Thyroid gland (tissue), 4 donors: ENCODE results near the gene PDZD2.

ENCODE experiments used
- POLR2A ChIP-seq, 2 donors: fragments of 450-650 bp; IDR thresholded peaks; one replicate each; pipeline ENCODE4 v1.6.1; 2017; ENCODE audit warnings: antibody characterized with exemption in 2 of 2, mild to moderate bottlenecking in 2 of 2, moderate library complexity in 1 of 2
- TF ChIP-seq, protein P1 (sequence below), 6 experiments: fragments of 200-600 bp in 3 of 6; fragments of 450-650 bp in 3 of 6; sonication (generic) in 3 of 6; IDR thresholded peaks; one replicate each; pipeline ENCODE4 v1.5.1; 2016 to 2019; ENCODE audit warnings: antibody characterized with exemption in 6 of 6, mild to moderate bottlenecking in 2 of 6, inconsistent platforms in 1 of 6, moderate library complexity in 1 of 6

DNA sequence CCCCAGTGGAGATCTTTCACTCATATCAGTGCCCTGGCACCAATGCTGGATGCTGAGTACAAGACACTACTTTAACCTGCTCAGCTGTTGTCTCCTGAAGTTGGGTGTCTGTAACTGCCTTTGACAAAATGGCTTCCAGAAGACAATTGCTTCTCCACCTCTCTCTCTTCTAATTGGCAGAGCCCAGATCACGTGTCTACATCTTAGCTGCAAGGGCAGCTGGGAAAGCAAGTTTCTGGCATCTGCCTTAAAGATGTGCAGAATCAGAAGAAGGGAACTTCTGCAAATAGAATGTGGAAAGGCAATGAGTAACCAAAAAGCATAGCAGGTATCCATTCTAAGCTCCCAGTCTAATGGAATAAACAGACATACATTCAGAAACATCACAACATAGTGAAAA, 81.1 kb downstream of the PDZD2 start:
- TF ChIP-seq, protein P1, sequence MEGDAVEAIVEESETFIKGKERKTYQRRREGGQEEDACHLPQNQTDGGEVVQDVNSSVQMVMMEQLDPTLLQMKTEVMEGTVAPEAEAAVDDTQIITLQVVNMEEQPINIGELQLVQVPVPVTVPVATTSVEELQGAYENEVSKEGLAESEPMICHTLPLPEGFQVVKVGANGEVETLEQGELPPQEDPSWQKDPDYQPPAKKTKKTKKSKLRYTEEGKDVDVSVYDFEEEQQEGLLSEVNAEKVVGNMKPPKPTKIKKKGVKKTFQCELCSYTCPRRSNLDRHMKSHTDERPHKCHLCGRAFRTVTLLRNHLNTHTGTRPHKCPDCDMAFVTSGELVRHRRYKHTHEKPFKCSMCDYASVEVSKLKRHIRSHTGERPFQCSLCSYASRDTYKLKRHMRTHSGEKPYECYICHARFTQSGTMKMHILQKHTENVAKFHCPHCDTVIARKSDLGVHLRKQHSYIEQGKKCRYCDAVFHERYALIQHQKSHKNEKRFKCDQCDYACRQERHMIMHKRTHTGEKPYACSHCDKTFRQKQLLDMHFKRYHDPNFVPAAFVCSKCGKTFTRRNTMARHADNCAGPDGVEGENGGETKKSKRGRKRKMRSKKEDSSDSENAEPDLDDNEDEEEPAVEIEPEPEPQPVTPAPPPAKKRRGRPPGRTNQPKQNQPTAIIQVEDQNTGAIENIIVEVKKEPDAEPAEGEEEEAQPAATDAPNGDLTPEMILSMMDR (IDR thresholded peaks at IDR 0.05), result no peak
- no peak for TF ChIP-seq POLR2A (IDR thresholded peaks at IDR 0.05)
